Posterior vena cava (tissue), 2 donors: ENCODE measurements around the gene NOSIP. TPM values are rescaled to one million over a fixed set of nuclear protein-coding genes. Genes with fewer than 3 reads are reported as not detected.

ENCODE experiments used
- DNase-seq: peaks from one replicate; pipeline ENCODE4 v3.0.0-alpha.2; 2020; ENCODE audit warnings: low spot score
- intact Hi-C, 2 donors: fragments of 100-400 bp; cut with DNase I; formaldehyde crosslinking; loops; one replicate each; pipeline versions ENCODE4 v1.14.1 to v1.14.2; 2022 to 2023
- total RNA-seq, 2 donors: library from RNA; stranded (reverse); fragmentation: NEBNext Ultra II Directional; extraction: Animal tissue kit (Norgen Biotek cat#: 25700); gene quantifications; one replicate each; pipeline ENCODE4 v1.2.1, GENCODE V29; 2021
- donor health status: DM: yes; HTN: yes; CAD: no.
- donor health status: DM: yes; HTN: yes; CAD: no.

NOSIP gene
- total RNA-seq, 2 donors from 2014 or later = 35.8 to 36.0 TPM

- DNase-seq = no peak
- intact Hi-C loops = no loop called here
Observed at GRCh38 chr19:49581007-49581508, 702 bp upstream of the NOSIP start, which contains the start of gene PRRG2. Gene PRRG2, plus strand, starts transcription at chr19:49581316. Its CDS starts 1,904 bp downstream, at chr19:49583220.

- intact Hi-C loops = no loop called here
Observed at GRCh38 chr19:49579947-49580263, 451 bp downstream of the NOSIP start.

GRCh38 chr19:49579193-49579592 lies 1.2 kb downstream of the NOSIP start:
- intact Hi-C loops = no loop called here
- DNase-seq = no peak

More at GRCh38 chr19:49579947-49580263, 451 bp downstream of the NOSIP start:
- no peak for DNase-seq

- intact Hi-C loops = no loop called here
- DNase-seq = no peak
Observed at GRCh38 chr19:49574206-49574755, 6.1 kb downstream of the NOSIP start.

- DNase-seq = no peak
- intact Hi-C loops = no loop called here
Observed at GRCh38 chr19:49573425-49573824, 6.9 kb downstream of the NOSIP start.

GRCh38 chr19:49573009-49573408 lies 7.3 kb downstream of the NOSIP start:
- no peak for DNase-seq
- intact Hi-C loops = no loop called here

- no peak for DNase-seq
- intact Hi-C loops = no loop called here
Observed at GRCh38 chr19:49570997-49571676, 9.2 kb downstream of the NOSIP start.

- no peak for DNase-seq
- intact Hi-C loops = no loop called here
Observed at GRCh38 chr19:49570138-49570856, 10.1 kb downstream of the NOSIP start.

GRCh38 chr19:49567861-49568441 lies 12.4 kb downstream of the NOSIP start:
- DNase-seq = no peak
- intact Hi-C loops = no loop called here

- intact Hi-C loops = no loop called here
- no peak for DNase-seq
Observed at GRCh38 chr19:49566302-49566701, 14.1 kb downstream of the NOSIP start.

- intact Hi-C loops = no loop called here
- DNase-seq = no peak
Observed at GRCh38 chr19:49565261-49565660, 15.1 kb downstream of the NOSIP start.

GRCh38 chr19:49564616-49565045 lies 15.7 kb downstream of the NOSIP start:
- no peak for DNase-seq
- intact Hi-C loops = no loop called here

- intact Hi-C loops = no loop called here
- DNase-seq = no peak
Observed at GRCh38 chr19:49560358-49560900, 19.9 kb downstream of the NOSIP start.

- DNase-seq = no peak
- intact Hi-C loops = no loop called here
Observed at GRCh38 chr19:49559928-49560327, 20.4 kb downstream of the NOSIP start.

GRCh38 chr19:49559443-49559842 lies 20.9 kb downstream of the NOSIP start:
- intact Hi-C loops = no loop called here
- DNase-seq = no peak

- no peak for DNase-seq
- intact Hi-C loops = no loop called here
Observed at GRCh38 chr19:49558591-49558990, 21.8 kb downstream of the NOSIP start.

- no peak for DNase-seq
- intact Hi-C loops = no loop called here
Observed at GRCh38 chr19:49557641-49558325, 22.6 kb downstream of the NOSIP start.

GRCh38 chr19:49556412-49557398 lies 23.7 kb downstream of the NOSIP start:
- DNase-seq = no peak
- intact Hi-C loops = no loop called here
